ENCODE results near the gene TRHDE. TPM values are rescaled to one million over a fixed set of nuclear protein-coding genes. Genes with fewer than 3 reads are reported as not detected.

The TRHDE gene
- total RNA-seq, 1 experiment from 2014 or later: 18.2 TPM

- no peak for DNase-seq (ENCODE audit: low read depth)
Observed at GRCh38 chr12:72717036-72717435, 444.9 kb downstream of the TRHDE start.

Data from HT1080 (cell line).